NCI-H345 treated with DMSO at 0.1 percent for 48 hours (cell line): ENCODE data around the gene E2F2.
A peak's percentile ranks its signal among the peaks of the same experiment; 100 is the strongest.

Experiments used
- DNase-seq: peaks from one replicate; lab custom pipeline; 2025; ENCODE audit not compliant: unreplicated experiment; lab: John Stamatoyannopoulos, UW

The E2F2 gene

GRCh38 chr1:23530747-23531561, at the start of gene E2F2:
Gene E2F2 (minus strand): TSS chr1:23531233. CDS start chr1:23530793, 440 bp downstream.
- DNase-seq: peak; percentile 75

- DNase-seq: no peak
Observed at GRCh38 chr1:23578997-23579363, 47.9 kb upstream of the E2F2 start.

- no peak for DNase-seq
Observed at GRCh38 chr1:23578311-23578996, 47.4 kb upstream of the E2F2 start.

GRCh38 chr1:23577056-23578004, 46.3 kb upstream of the E2F2 start:
- DNase-seq: no peak

- DNase-seq: no peak
Observed at GRCh38 chr1:23576338-23577055, 45.5 kb upstream of the E2F2 start.

- DNase-seq: no peak
Observed at GRCh38 chr1:23575226-23575810, 44.3 kb upstream of the E2F2 start.

GRCh38 chr1:23574265-23574754, 43.3 kb upstream of the E2F2 start:
- DNase-seq: no peak

- DNase-seq: no peak
Observed at GRCh38 chr1:23573574-23574182, 42.6 kb upstream of the E2F2 start.

GRCh38 chr1:23571465-23571864, 40.4 kb upstream of the E2F2 start:
- no peak for DNase-seq

- no peak for DNase-seq
Observed at GRCh38 chr1:23570001-23570691, 39.1 kb upstream of the E2F2 start.

- DNase-seq: no peak
Observed at GRCh38 chr1:23568608-23569383, 37.8 kb upstream of the E2F2 start.

- DNase-seq: no peak
Observed at GRCh38 chr1:23567996-23568607, 37.1 kb upstream of the E2F2 start.

GRCh38 chr1:23567629-23567995, 36.6 kb upstream of the E2F2 start:
- DNase-seq: no peak

GRCh38 chr1:23566304-23566703, 35.3 kb upstream of the E2F2 start:
- no peak for DNase-seq

GRCh38 chr1:23565776-23566175, 34.7 kb upstream of the E2F2 start:
- DNase-seq: no peak

GRCh38 chr1:23564529-23565122, 33.6 kb upstream of the E2F2 start:
- no peak for DNase-seq

GRCh38 chr1:23563755-23564374, 32.8 kb upstream of the E2F2 start:
- no peak for DNase-seq
